Testis (tissue), 3 donors: ENCODE measurements around the gene TCIRG1. TPM values are rescaled to one million over a fixed set of nuclear protein-coding genes. Genes with fewer than 3 reads are reported as not detected.
A peak's percentile ranks its signal among the peaks of the same experiment; 100 is the strongest.

ENCODE experiments used
- DNase-seq: peaks from one replicate; pipeline ENCODE4 v3.0.0-alpha.2; 2019
- H3K27ac ChIP-seq, 2 donors: fragments of 200-600 bp; sonication (generic); one replicate each; pipeline ENCODE4 v1.5.1; 2019
- H3K27me3 ChIP-seq: fragments of 200-600 bp; sonication (generic); one replicate; pipeline ENCODE4 v1.5.1; 2019
- H3K36me3 ChIP-seq: fragments of 200-600 bp; sonication (generic); one replicate; pipeline ENCODE4 v1.5.1; 2017; ENCODE audit warnings: low read depth; ENCODE audit errors: missing control alignments
- H3K4me1 ChIP-seq: fragments of 200-600 bp; sonication (generic); one replicate; pipeline ENCODE4 v1.5.1; 2019
- H3K4me3 ChIP-seq, 2 donors: fragments of 200-600 bp; sonication (generic); one replicate each; pipeline ENCODE4 v1.5.1; 2017 to 2019
- H3K9me3 ChIP-seq: fragments of 200-600 bp; sonication (generic); one replicate; pipeline ENCODE4 v1.5.1; 2017
- POLR2A ChIP-seq: fragments of 450-650 bp; IDR thresholded peaks from one replicate; pipeline ENCODE4 v1.6.1; 2017; ENCODE audit warnings: antibody characterized with exemption, mild to moderate bottlenecking, moderate library complexity
- WGBS, 2 donors: methylation state at CpG; one replicate each; pipeline ENCODE4 v1.1.5; 2018; 5-methylcytosine and 5-hydroxymethylcytosine counted together
- intact Hi-C: fragments of 100-400 bp; cut with DNase I; formaldehyde crosslinking; loops from one replicate; pipeline ENCODE4 v1.15.1; 2023; ENCODE audit warnings: low total_unique reads
- polyA plus RNA-seq: library from polyadenylated mRNA; stranded (reverse); fragments of 350-450 nt; fragmentation: Illumina TruSeq; extraction: RNeasy Lipid Tissue Mini Kit (QIAGEN cat#74804); gene quantifications from one replicate; pipeline ENCODE4 v1.2.3, GENCODE V29; 2014; ENCODE audit warnings: low read depth, low replicate concordance; ENCODE audit not compliant: insufficient read depth
- total RNA-seq, 2 donors: library from RNA; depleted of rRNA; stranded (reverse); fragments of >200 nt; gene quantifications; one replicate each; pipeline ENCODE4 v1.2.3, GENCODE V29; 2016
- TF ChIP-seq, protein P1 (sequence below), 3 experiments: fragments of 450-650 bp in 2 of 3; fragments of 200-600 bp in 1 of 3; sonication (generic) in 1 of 3; IDR thresholded peaks; one replicate each; pipeline ENCODE4 v1.5.1; 2016 to 2019; ENCODE audit warnings: antibody characterized with exemption in 3 of 3, mild to moderate bottlenecking in 2 of 3, moderate library complexity in 1 of 3

TCIRG1 gene
- total and polyA plus RNA-seq, 3 donors from 2014 or later: 22.2 to 53.6 (median 52.8) TPM

DNA sequence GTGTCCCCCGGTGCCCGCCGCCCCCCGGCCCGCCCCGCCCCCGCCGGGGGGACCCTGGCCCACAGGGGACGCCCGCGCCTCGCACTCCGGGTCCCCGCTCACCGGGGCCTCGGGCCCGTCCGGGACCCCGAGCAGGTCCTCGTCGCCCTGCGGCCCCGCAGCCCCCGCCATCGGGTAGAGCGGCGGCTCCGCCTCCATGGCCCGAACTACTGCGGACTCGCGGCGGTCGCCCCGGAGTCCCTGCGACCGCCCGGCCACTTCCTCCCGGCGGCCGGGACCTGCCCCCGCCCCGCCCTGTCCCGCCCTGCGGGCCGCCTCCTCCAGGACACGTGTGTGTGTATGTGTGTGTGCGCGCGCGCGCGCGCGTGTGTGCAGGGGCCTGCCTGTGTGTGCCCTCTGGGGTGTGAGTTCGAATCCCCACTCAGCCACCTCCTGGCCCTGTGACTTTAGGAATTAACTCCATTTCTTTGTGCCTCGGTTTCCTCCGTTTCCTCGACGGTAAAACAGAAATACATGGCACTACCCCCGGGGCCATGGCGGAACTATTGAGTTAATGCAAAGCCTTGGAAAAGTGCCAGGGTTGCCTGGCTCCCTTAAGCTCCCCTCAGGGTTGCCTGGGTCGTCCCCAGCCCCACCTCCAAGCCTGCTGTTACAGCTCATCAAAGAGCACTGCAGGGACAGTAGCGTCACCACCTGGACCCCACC, 34.8 kb upstream of the TCIRG1 start, which contains the start of gene UNC93B1:
UNC93B1 (minus strand) TSS at position 252 of the 705 bp plus-strand sequence; CDS start at position 198, 54 bp downstream.
- H3K36me3 ChIP-seq: no peaks in the 10 kb centered on the region
- peak within 1 kb of the TSS in 1 of 2 donors; percentile 3 for H3K27ac ChIP-seq
- no peaks in the 10 kb centered on the region for H3K9me3 ChIP-seq
- intact Hi-C loops: no loop called here
- H3K4me3 ChIP-seq: peak within 1 kb of the TSS; percentile 64 to 68
- peak; percentile 80 for DNase-seq
- TF ChIP-seq, protein P1, sequence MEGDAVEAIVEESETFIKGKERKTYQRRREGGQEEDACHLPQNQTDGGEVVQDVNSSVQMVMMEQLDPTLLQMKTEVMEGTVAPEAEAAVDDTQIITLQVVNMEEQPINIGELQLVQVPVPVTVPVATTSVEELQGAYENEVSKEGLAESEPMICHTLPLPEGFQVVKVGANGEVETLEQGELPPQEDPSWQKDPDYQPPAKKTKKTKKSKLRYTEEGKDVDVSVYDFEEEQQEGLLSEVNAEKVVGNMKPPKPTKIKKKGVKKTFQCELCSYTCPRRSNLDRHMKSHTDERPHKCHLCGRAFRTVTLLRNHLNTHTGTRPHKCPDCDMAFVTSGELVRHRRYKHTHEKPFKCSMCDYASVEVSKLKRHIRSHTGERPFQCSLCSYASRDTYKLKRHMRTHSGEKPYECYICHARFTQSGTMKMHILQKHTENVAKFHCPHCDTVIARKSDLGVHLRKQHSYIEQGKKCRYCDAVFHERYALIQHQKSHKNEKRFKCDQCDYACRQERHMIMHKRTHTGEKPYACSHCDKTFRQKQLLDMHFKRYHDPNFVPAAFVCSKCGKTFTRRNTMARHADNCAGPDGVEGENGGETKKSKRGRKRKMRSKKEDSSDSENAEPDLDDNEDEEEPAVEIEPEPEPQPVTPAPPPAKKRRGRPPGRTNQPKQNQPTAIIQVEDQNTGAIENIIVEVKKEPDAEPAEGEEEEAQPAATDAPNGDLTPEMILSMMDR (IDR thresholded peaks at IDR 0.05): no peak
- TF ChIP-seq POLR2A: no peak
- WGBS, 2 donors: 8 to 19% methylated on average over 8 to 30 of the region's 64 CpGs
- H3K27me3 ChIP-seq: no peaks in the 10 kb centered on the region
- H3K4me1 ChIP-seq: peaks cover 4% of the 10 kb centered on the region

DNA sequence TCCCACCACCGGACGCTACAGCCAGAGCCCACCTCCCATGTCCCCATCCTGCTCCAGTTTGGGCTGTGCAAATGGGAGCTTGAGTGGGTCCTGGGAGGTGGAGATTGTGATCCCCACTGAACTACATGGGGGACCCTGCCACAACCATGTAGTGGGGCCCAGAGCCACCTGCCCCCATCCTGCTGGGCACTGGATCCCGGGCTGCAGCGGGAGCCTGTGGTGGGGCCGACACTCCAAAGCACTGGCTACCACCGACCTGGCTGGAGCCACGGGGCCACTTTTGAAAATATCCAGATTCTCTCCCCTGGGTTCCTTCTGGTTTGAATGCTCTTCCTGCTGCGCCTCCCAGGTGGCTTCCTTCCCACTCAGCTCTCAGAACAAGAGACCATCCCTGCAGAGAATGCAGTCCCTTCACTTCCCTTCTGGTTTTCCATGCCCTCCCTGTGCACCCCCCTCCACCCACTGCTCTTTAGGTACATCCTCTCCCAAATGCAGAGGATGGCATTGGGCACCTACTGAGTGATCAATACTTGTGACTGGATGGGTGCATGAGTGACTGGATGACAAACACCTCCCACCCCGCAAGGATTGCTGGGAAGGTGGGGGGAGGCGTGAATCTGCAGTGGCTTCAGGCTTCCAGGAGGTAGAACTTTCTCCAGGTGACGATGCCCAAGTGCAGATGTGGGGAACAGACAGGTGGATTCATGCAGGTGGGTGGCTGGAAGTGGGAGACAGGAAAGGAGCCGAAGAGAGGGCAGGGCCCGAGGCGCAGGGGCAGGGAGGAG, 34.1 kb upstream of the TCIRG1 start:
- DNase-seq: no peak
- Histone ChIP-seq H3K9me3 (no peaks in the 10 kb centered on the region), H3K4me3 (no peak overlapping the region), H3K27ac (no peak overlapping the region), H3K36me3 (no peaks in the 10 kb centered on the region), H3K27me3 (no peaks in the 10 kb centered on the region), H3K4me1 (peaks cover 4% of the 10 kb centered on the region)
- TF ChIP-seq POLR2A: no peak
- intact Hi-C loops: no loop called here
- WGBS, 2 donors: 70 to 80% methylated on average over 14 of the region's 14 CpGs

DNA sequence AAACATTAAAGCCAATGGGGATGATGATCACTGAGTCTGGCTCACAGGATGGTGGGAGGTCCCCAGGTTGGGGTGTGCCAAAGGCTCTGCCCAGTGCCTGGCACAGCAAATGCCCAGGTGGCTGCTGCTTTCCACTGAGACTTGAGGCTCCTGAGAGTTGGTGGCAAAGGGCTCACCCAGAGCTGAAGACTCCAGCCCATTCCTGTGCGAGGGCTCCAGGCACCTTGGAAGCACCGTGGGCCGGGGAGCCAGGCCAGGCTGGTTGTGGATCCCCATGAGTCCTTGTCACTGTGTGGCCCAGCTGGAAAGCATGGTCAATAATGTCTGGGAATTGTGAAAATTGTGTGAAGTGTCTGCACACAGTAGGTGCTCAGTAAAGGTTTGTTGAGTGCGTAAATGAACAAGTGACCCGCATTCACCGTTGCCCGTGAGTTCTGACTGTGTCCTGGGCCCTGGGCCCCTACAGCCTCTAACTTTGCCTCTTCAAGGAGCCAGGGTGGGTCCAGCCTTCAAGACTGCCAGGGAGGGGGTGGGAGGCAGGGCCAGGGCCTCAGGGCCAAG, 32.1 kb upstream of the TCIRG1 start:
- 98% methylated on average over 7 of the region's 7 CpGs; no CpG with 5 or more reads in 1 of the 2 donors for WGBS, 2 donors
- Histone ChIP-seq H3K4me3 (no peak overlapping the region), H3K27ac (no peak overlapping the region), H3K9me3 (no peaks in the 10 kb centered on the region), H3K27me3 (no peaks in the 10 kb centered on the region), H3K36me3 (no peaks in the 10 kb centered on the region), H3K4me1 (peaks cover 15% of the 10 kb centered on the region)
- DNase-seq: no peak
- TF ChIP-seq, protein P1 (IDR thresholded peaks at IDR 0.05): no peak
- no peak for TF ChIP-seq POLR2A
- intact Hi-C loops: no loop called here

DNA sequence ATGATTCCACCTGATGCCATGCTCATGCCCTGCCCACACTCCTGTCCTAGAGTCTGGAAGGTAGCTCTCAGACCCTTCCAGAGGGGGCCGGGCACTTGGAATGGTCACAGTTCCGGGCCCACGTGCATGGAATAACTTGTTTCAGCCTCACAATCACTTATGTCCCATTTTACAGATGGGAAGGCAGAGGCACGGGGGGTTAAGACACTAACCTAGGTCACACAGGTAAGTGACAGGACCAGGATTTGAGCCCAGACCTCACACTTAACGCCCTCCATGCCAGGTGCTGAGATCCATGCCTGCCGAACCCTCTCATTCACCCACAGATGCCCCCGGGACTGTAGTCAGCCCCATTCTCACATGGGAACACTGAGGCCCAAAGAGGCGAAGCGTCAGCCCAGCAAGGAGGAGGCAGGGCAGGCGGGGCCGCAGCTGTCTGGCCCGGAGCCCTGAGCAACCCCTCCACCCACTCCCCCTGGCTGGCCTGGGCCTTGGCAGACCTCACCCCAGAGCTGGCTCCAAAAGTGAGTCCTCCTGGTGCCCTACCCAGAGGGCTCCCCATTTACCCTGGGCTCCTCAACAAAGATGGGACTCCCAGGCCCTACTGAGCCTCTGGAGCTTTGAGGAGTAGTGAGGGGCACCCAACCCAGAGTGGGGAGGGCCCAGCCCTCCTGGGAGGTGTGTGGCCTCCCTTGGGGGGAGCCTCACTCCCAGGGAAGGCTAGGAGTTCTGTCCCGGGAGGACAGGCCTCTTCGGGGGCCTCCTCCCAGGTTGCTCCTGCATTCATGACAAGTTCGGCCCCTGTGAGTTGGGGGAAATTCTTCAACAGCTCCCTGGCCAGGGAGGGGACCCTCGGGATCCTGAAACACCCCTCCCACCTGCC, 31.1 kb upstream of the TCIRG1 start:
- Histone ChIP-seq H3K4me1 (peaks cover 15% of the 10 kb centered on the region), H3K27ac (no peak overlapping the region), H3K9me3 (no peaks in the 10 kb centered on the region), H3K36me3 (no peaks in the 10 kb centered on the region), H3K27me3 (no peaks in the 10 kb centered on the region), H3K4me3 (no peak overlapping the region)
- TF ChIP-seq, protein P1 (IDR thresholded peaks at IDR 0.05): no peak
- no peak for TF ChIP-seq POLR2A
- no peak for DNase-seq
- intact Hi-C loops: no loop called here
- 84 to 91% methylated on average over 3 to 16 of the region's 16 CpGs for WGBS, 2 donors
